Measurements from ENCODE around the gene CCR5AS.

Gene CCR5AS

GRCh38 chr3:46367811-46368210 lies 39.1 kb downstream of the CCR5AS start:
- Histone ChIP-seq H3K9me3 (ENCODE audit: low read length) (no peaks in the 10 kb centered on the region), H3K27me3 (ENCODE audit: low read length) (no peaks in the 10 kb centered on the region), H3K36me3 (ENCODE audit: insufficient read depth, low read length) (no peaks in the 10 kb centered on the region), H3K27ac (ENCODE audit: low read length) (no peak overlapping the region), H3K79me2 (ENCODE audit: low read length) (no peaks in the 10 kb centered on the region), H3K9ac (ENCODE audit: low read length) (no peak overlapping the region), H3K9me2 (replicated peaks; ENCODE audit: insufficient read depth, low read length) (no peaks in the 10 kb centered on the region), H4K20me1 (ENCODE audit: insufficient read depth, low read depth, low read length) (no peaks in the 10 kb centered on the region), H3K4me3 (ENCODE audit: low read length) (no peak overlapping the region), H3K4me1 (ENCODE audit: low read length) (no peaks in the 10 kb centered on the region), H2AFZ (ENCODE audit: low read length) (no peak overlapping the region), H3K4me2 (ENCODE audit: low read depth, low read length, poor library complexity, severe bottlenecking) (no peak overlapping the region)
- peak; percentile 7 for DNase-seq

GRCh38 chr3:46365737-46366524 lies 40.9 kb downstream of the CCR5AS start:
- H3K4me1 ChIP-seq (ENCODE audit: low read length) = no peaks in the 10 kb centered on the region
- no peaks in the 10 kb centered on the region for H3K9me3 ChIP-seq (ENCODE audit: low read length)
- H3K27ac ChIP-seq (ENCODE audit: low read length) = no peak overlapping the region
- H3K4me3 ChIP-seq (ENCODE audit: low read length) = no peak overlapping the region
- no peaks in the 10 kb centered on the region for H3K36me3 ChIP-seq (ENCODE audit: insufficient read depth, low read length)
- H4K20me1 ChIP-seq (ENCODE audit: insufficient read depth, low read depth, low read length) = no peaks in the 10 kb centered on the region
- no peak for DNase-seq
- H3K9ac ChIP-seq (ENCODE audit: low read length) = no peak overlapping the region
- H3K79me2 ChIP-seq (ENCODE audit: low read length) = no peaks in the 10 kb centered on the region
- H3K27me3 ChIP-seq (ENCODE audit: low read length) = no peaks in the 10 kb centered on the region
- no peak overlapping the region for H2AFZ ChIP-seq (ENCODE audit: low read length)
- no peak overlapping the region for H3K4me2 ChIP-seq (ENCODE audit: low read depth, low read length, poor library complexity, severe bottlenecking)
- no peaks in the 10 kb centered on the region for H3K9me2 ChIP-seq (replicated peaks; ENCODE audit: insufficient read depth, low read length)

- Histone ChIP-seq H3K9me2 (replicated peaks; ENCODE audit: insufficient read depth, low read length) (no peaks in the 10 kb centered on the region), H3K4me2 (ENCODE audit: low read depth, low read length, poor library complexity, severe bottlenecking) (no peak overlapping the region), H3K4me1 (ENCODE audit: low read length) (no peaks in the 10 kb centered on the region), H3K9me3 (ENCODE audit: low read length) (no peaks in the 10 kb centered on the region), H3K27ac (ENCODE audit: low read length) (no peak overlapping the region), H3K79me2 (ENCODE audit: low read length) (no peaks in the 10 kb centered on the region), H3K9ac (ENCODE audit: low read length) (no peak overlapping the region), H2AFZ (ENCODE audit: low read length) (no peak overlapping the region), H4K20me1 (ENCODE audit: insufficient read depth, low read depth, low read length) (no peaks in the 10 kb centered on the region), H3K36me3 (ENCODE audit: insufficient read depth, low read length) (no peaks in the 10 kb centered on the region), H3K27me3 (ENCODE audit: low read length) (no peaks in the 10 kb centered on the region), H3K4me3 (ENCODE audit: low read length) (no peak overlapping the region)
- DNase-seq = no peak
Observed at GRCh38 chr3:46365041-46365440, 41.8 kb downstream of the CCR5AS start.

DNA sequence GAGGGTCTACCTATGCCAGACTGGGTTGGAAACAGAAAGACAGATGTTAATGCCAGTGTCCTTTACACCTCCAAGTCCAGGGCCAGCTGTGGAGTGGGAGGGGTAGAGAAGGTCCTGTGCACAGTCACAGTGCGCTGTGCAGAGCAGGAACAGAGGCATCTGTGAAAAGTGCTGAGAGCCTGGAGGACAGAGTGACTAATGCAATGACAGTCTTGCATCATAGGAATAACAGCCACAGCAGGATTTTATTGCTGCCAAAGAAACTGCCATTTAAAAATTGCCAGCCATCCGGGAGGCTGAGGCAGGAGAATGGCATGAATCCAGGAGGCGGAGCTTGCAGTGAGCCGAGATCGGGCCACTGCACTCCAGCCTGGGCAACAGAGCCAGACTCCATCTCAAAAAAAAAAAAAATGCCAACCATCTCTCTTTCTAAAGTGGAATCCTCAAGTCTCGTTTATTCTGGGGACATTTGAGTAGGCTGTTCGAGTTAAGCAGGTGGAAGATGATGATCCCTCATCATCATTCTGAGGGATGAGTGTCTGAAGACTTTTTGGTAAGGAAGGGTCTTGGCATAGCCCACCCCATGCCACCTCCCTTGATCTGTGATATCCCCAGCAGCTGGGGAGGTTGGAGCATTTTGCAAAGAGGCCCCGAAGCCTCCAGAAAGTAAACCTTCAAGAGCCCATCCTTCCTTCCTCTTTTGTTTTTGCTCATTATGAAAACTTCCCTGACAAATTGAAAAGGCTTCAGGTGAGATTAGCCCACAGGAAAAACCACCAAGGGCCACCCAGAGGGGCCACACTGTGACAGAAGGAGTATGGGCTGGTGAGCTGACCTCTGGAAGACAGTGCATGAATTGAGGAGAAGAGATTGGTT lies 45.2 kb downstream of the CCR5AS start:
- no peak for DNase-seq
- Histone ChIP-seq H3K9me3 (ENCODE audit: low read length) (no peaks in the 10 kb centered on the region), H3K27ac (ENCODE audit: low read length) (no peak overlapping the region), H3K79me2 (ENCODE audit: low read length) (no peaks in the 10 kb centered on the region), H3K27me3 (ENCODE audit: low read length) (no peaks in the 10 kb centered on the region), H3K4me1 (ENCODE audit: low read length) (no peaks in the 10 kb centered on the region), H3K36me3 (ENCODE audit: insufficient read depth, low read length) (no peaks in the 10 kb centered on the region), H3K9me2 (replicated peaks; ENCODE audit: insufficient read depth, low read length) (no peaks in the 10 kb centered on the region), H3K4me2 (ENCODE audit: low read depth, low read length, poor library complexity, severe bottlenecking) (no peak overlapping the region), H2AFZ (ENCODE audit: low read length) (no peak overlapping the region), H4K20me1 (ENCODE audit: insufficient read depth, low read depth, low read length) (no peaks in the 10 kb centered on the region), H3K9ac (ENCODE audit: low read length) (no peak overlapping the region), H3K4me3 (ENCODE audit: low read length) (no peak overlapping the region)

GRCh38 chr3:46360907-46361306 lies 46.0 kb downstream of the CCR5AS start:
- no peak overlapping the region for H3K4me3 ChIP-seq (ENCODE audit: low read length)
- no peak overlapping the region for H3K4me2 ChIP-seq (ENCODE audit: low read depth, low read length, poor library complexity, severe bottlenecking)
- no peaks in the 10 kb centered on the region for H3K9me3 ChIP-seq (ENCODE audit: low read length)
- H3K79me2 ChIP-seq (ENCODE audit: low read length) = no peaks in the 10 kb centered on the region
- no peaks in the 10 kb centered on the region for H3K36me3 ChIP-seq (ENCODE audit: insufficient read depth, low read length)
- no peak overlapping the region for H3K27ac ChIP-seq (ENCODE audit: low read length)
- no peak for DNase-seq
- no peaks in the 10 kb centered on the region for H3K27me3 ChIP-seq (ENCODE audit: low read length)
- H3K9ac ChIP-seq (ENCODE audit: low read length) = no peak overlapping the region
- no peak overlapping the region for H2AFZ ChIP-seq (ENCODE audit: low read length)
- H3K9me2 ChIP-seq (replicated peaks; ENCODE audit: insufficient read depth, low read length) = no peaks in the 10 kb centered on the region
- H4K20me1 ChIP-seq (ENCODE audit: insufficient read depth, low read depth, low read length) = no peaks in the 10 kb centered on the region
- no peaks in the 10 kb centered on the region for H3K4me1 ChIP-seq (ENCODE audit: low read length)

DNA sequence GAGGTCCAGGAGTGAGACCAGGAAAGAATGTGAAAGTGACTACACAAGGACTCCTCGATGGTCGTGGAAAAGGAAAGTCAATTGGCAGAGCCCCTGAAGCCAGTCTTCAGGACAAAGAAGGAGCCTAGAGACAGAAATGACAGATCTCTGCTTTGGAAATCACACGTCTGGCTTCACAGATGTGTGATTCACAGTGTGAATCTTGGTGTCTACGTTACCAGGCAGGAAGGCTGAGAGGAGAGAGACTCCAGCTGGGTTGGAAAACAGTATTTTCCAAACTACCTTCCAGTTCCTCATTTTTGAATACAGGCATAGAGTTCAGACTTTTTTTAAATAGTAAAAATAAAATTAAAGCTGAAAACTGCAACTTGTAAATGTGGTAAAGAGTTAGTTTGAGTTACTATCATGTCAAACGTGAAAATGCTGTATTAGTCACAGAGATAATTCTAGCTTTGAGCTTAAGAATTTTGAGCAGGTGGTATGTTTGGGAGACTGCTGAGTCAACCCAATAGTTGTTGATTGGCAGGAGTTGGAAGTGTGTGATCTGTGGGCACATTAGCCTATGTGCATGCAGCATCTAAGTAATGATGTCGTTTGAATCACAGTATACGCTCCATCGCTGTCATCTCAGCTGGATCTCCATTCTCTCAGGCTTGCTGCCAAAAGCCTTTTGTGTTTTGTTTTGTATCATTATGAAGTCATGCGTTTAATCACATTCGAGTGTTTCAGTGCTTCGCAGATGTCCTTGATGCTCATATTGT lies 47.0 kb downstream of the CCR5AS start:
- DNase-seq = no peak

GRCh38 chr3:46358466-46358865 lies 48.4 kb downstream of the CCR5AS start:
- no peak overlapping the region for H3K4me3 ChIP-seq (ENCODE audit: low read length)
- no peak overlapping the region for H2AFZ ChIP-seq (ENCODE audit: low read length)
- H3K36me3 ChIP-seq (ENCODE audit: insufficient read depth, low read length) = no peaks in the 10 kb centered on the region
- no peaks in the 10 kb centered on the region for H3K4me1 ChIP-seq (ENCODE audit: low read length)
- DNase-seq = no peak
- no peaks in the 10 kb centered on the region for H3K27me3 ChIP-seq (ENCODE audit: low read length)
- no peaks in the 10 kb centered on the region for H3K9me3 ChIP-seq (ENCODE audit: low read length)
- no peaks in the 10 kb centered on the region for H4K20me1 ChIP-seq (ENCODE audit: insufficient read depth, low read depth, low read length)
- H3K79me2 ChIP-seq (ENCODE audit: low read length) = no peaks in the 10 kb centered on the region
- H3K4me2 ChIP-seq (ENCODE audit: low read depth, low read length, poor library complexity, severe bottlenecking) = no peak overlapping the region
- H3K27ac ChIP-seq (ENCODE audit: low read length) = no peak overlapping the region
- no peak overlapping the region for H3K9ac ChIP-seq (ENCODE audit: low read length)
- no peaks in the 10 kb centered on the region for H3K9me2 ChIP-seq (replicated peaks; ENCODE audit: insufficient read depth, low read length)

More for the DNA sequence above, 47.0 kb downstream of the CCR5AS start:
- Histone ChIP-seq H3K27ac (ENCODE audit: low read length) (no peak overlapping the region), H3K9me3 (ENCODE audit: low read length) (no peaks in the 10 kb centered on the region), H2AFZ (ENCODE audit: low read length) (no peak overlapping the region), H4K20me1 (ENCODE audit: insufficient read depth, low read depth, low read length) (no peaks in the 10 kb centered on the region), H3K4me1 (ENCODE audit: low read length) (no peaks in the 10 kb centered on the region), H3K9me2 (replicated peaks; ENCODE audit: insufficient read depth, low read length) (no peaks in the 10 kb centered on the region), H3K9ac (ENCODE audit: low read length) (no peak overlapping the region), H3K4me2 (ENCODE audit: low read depth, low read length, poor library complexity, severe bottlenecking) (no peak overlapping the region), H3K27me3 (ENCODE audit: low read length) (no peaks in the 10 kb centered on the region), H3K79me2 (ENCODE audit: low read length) (no peaks in the 10 kb centered on the region), H3K36me3 (ENCODE audit: insufficient read depth, low read length) (no peaks in the 10 kb centered on the region), H3K4me3 (ENCODE audit: low read length) (no peak overlapping the region)

- Histone ChIP-seq H2AFZ (ENCODE audit: low read length) (no peak overlapping the region), H4K20me1 (ENCODE audit: insufficient read depth, low read depth, low read length) (no peaks in the 10 kb centered on the region), H3K36me3 (ENCODE audit: insufficient read depth, low read length) (no peaks in the 10 kb centered on the region), H3K4me1 (ENCODE audit: low read length) (no peaks in the 10 kb centered on the region), H3K9me3 (ENCODE audit: low read length) (no peaks in the 10 kb centered on the region), H3K27ac (ENCODE audit: low read length) (no peak overlapping the region), H3K4me2 (ENCODE audit: low read depth, low read length, poor library complexity, severe bottlenecking) (no peak overlapping the region), H3K27me3 (ENCODE audit: low read length) (no peaks in the 10 kb centered on the region), H3K4me3 (ENCODE audit: low read length) (no peak overlapping the region), H3K9ac (ENCODE audit: low read length) (no peak overlapping the region), H3K79me2 (ENCODE audit: low read length) (no peaks in the 10 kb centered on the region), H3K9me2 (replicated peaks; ENCODE audit: insufficient read depth, low read length) (no peaks in the 10 kb centered on the region)
- no peak for DNase-seq
Observed at GRCh38 chr3:46356909-46357308, 50.0 kb downstream of the CCR5AS start.
